Mesendoderm (in vitro differentiated cells): ENCODE measurements around the gene ZBTB33.
A peak's percentile ranks its signal among the peaks of the same experiment; 100 is the strongest.

Experiments
- DNase-seq: peaks from one replicate; pipeline ENCODE4 v3.0.0; 2013
- H2AK5ac ChIP-seq: 2 replicates; pipeline ENCODE4 v1.6.1; 2013; ENCODE audit warnings: low read length, inconsistent platforms
- H2BK120ac ChIP-seq: 2 replicates; pipeline ENCODE4 v1.6.1; 2013; ENCODE audit warnings: low read depth, mild to moderate bottlenecking, low read length, moderate library complexity, mixed read lengths
- H2BK15ac ChIP-seq: replicated peaks from 2 replicates; pipeline ENCODE4 v1.6.1; 2013; ENCODE audit warnings: low read depth, mild to moderate bottlenecking, moderate library complexity
- H2BK5ac ChIP-seq: 2 replicates; pipeline ENCODE4 v1.6.1; 2013; ENCODE audit warnings: low read length, inconsistent platforms
- H3K18ac ChIP-seq: 2 replicates; pipeline ENCODE4 v1.6.1; 2013; ENCODE audit warnings: mild to moderate bottlenecking, low read length, mixed read lengths
- H3K23ac ChIP-seq: one replicate; pipeline ENCODE4 v1.6.1; 2013; ENCODE audit warnings: low read length
- H3K27ac ChIP-seq: 2 replicates; pipeline ENCODE4 v1.5.1; 2013; ENCODE audit warnings: low read depth, mild to moderate bottlenecking, inconsistent platforms, low read length, moderate library complexity
- H3K27me3 ChIP-seq: 2 replicates; pipeline ENCODE4 v1.6.1; 2013; ENCODE audit warnings: low read length, control low read depth, mild to moderate bottlenecking, inconsistent platforms; ENCODE audit not compliant: insufficient read depth, poor library complexity
- H3K36me3 ChIP-seq: 2 replicates; pipeline ENCODE4 v1.6.1; 2013; ENCODE audit warnings: low read length, inconsistent platforms; ENCODE audit not compliant: control insufficient read depth, insufficient read depth
- H3K4ac ChIP-seq: one replicate; pipeline ENCODE4 v1.6.1; 2013; ENCODE audit warnings: low read depth, mild to moderate bottlenecking, low read length, moderate library complexity
- H3K4me1 ChIP-seq: 2 replicates; pipeline ENCODE4 v1.6.1; 2013; ENCODE audit warnings: low read depth, low read length, inconsistent platforms; ENCODE audit not compliant: control insufficient read depth
- H3K4me2 ChIP-seq: 2 replicates; pipeline ENCODE4 v1.6.1; 2013; ENCODE audit warnings: low read length
- H3K4me3 ChIP-seq: 2 replicates; pipeline ENCODE4 v1.5.1; 2013; ENCODE audit warnings: mild to moderate bottlenecking, low read length
- H3K56ac ChIP-seq: one replicate; pipeline ENCODE4 v1.6.1; 2013; ENCODE audit warnings: low read length
- H3K79me1 ChIP-seq: 2 replicates; pipeline ENCODE4 v1.6.1; 2013; ENCODE audit warnings: low read length, inconsistent platforms
- H3K79me2 ChIP-seq: 2 replicates; pipeline ENCODE4 v1.6.1; 2013; ENCODE audit warnings: mild to moderate bottlenecking, low read length; ENCODE audit not compliant: control insufficient read depth, insufficient read depth
- H3K9ac ChIP-seq: 2 replicates; pipeline ENCODE4 v1.6.1; 2013; ENCODE audit warnings: low read length, inconsistent platforms
- H4K5ac ChIP-seq: one replicate; pipeline ENCODE4 v1.6.1; 2013; ENCODE audit warnings: low read length
- H4K8ac ChIP-seq: one replicate; pipeline ENCODE4 v1.6.1; 2013; ENCODE audit warnings: low read depth, mild to moderate bottlenecking, control low read depth, low read length, moderate library complexity
- WGBS: extraction: QIAGEN DNeasy Blood & Tissue Kit; methylation state at CpG from one replicate; pipeline ENCODE4 v1.1.7; 2013; ENCODE audit warnings: low lambda C conversion rate, missing lambda C conversion rate; ENCODE audit not compliant: insufficient coverage; ENCODE audit errors: extremely low coverage; 5-methylcytosine and 5-hydroxymethylcytosine counted together

Gene ZBTB33

DNA sequence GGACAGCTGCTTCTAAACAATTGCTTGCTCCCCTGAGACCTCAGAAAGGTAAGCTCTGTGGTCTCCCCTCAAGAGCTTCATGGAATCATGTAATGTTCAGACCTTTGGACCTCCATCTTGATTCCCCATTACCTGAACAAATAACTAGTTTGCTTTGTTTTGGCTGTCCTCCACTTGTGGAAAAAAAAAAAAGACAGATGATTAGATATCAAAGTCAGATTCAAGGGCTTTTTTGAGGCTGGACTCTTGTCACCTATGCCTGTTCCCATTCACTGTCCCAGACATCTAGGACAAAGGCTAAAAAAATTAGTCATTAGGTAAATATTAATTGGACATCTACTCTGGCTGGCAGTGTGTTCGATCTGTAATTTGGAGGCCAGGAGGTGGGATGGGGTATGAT, 47.3 kb downstream of the ZBTB33 start:
- Histone ChIP-seq H4K5ac (no peak overlapping the region), H3K27me3 (no peaks in the 10 kb centered on the region), H3K9ac (no peak overlapping the region), H3K4me3 (no peak overlapping the region), H3K79me2 (no peaks in the 10 kb centered on the region), H3K18ac (no peak overlapping the region), H3K4me1 (no peaks in the 10 kb centered on the region), H3K79me1 (no peaks in the 10 kb centered on the region), H4K8ac (no peak overlapping the region), H2AK5ac (no peak overlapping the region), H3K4ac (no peak overlapping the region), H3K36me3 (no peaks in the 10 kb centered on the region), H2BK120ac (no peak overlapping the region), H3K4me2 (no peak overlapping the region), H2BK5ac (no peak overlapping the region), H2BK15ac (no peak overlapping the region), H3K27ac (no peak overlapping the region), H3K23ac (no peak overlapping the region), H3K56ac (no peak overlapping the region)
- DNase-seq, result no peak
- no CpG with 5 or more reads among the region's 1 CpG for WGBS

DNA sequence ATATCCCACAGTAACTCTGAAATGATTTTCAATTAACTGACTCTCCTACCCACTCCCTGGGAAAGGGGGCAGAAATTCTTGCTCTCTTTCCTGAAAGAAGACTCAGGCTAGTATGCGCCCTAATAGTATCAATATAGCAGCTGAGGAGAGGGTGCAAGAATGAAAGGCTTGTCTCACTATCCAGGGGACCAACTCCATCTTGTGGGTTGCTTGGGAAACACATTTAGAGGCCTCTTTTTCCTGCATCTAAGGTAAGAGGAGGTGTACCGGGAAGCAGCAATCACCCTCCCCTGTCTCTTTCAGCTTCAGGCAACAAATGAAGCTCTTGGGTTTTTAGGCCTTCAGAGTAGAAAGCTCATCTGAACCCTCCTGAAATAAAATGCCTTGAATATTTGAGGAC, 49.3 kb downstream of the ZBTB33 start:
- Histone ChIP-seq H3K56ac (no peak overlapping the region), H2BK120ac (no peak overlapping the region), H3K79me1 (no peaks in the 10 kb centered on the region), H3K4me3 (no peak overlapping the region), H4K8ac (no peak overlapping the region), H3K36me3 (no peaks in the 10 kb centered on the region), H2BK15ac (no peak overlapping the region), H4K5ac (no peak overlapping the region), H2BK5ac (no peak overlapping the region), H3K4me2 (no peak overlapping the region), H3K4me1 (no peaks in the 10 kb centered on the region), H3K4ac (no peak overlapping the region), H3K23ac (no peak overlapping the region), H3K27ac (no peak overlapping the region), H3K79me2 (no peaks in the 10 kb centered on the region), H3K18ac (no peak overlapping the region), H2AK5ac (no peak overlapping the region), H3K27me3 (no peaks in the 10 kb centered on the region), H3K9ac (no peak overlapping the region)
- peak; percentile 71 for DNase-seq
- no CpG with 5 or more reads among the region's 2 CpGs for WGBS

DNA sequence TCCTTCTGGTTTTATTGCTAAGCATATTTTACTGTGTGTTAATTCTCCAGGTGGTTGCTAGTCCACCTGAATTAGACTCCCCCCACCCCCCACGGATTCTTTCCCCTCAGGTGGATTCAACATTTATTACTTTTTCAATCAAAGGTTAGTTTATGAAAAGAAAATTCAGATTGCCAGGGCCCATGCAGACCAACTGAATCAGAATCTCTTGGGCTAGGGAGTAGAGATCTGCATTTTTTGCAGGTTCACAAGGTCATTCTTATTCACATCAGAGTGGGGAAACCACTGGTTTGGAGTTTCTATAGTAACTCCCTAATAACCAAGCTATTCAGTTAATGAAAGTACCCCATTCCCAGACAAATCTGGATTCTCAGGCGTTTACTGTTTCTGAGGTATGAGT, 50.9 kb downstream of the ZBTB33 start:
- Histone ChIP-seq H3K56ac (no peak overlapping the region), H3K27me3 (no peaks in the 10 kb centered on the region), H3K4me3 (no peak overlapping the region), H2AK5ac (no peak overlapping the region), H3K9ac (no peak overlapping the region), H2BK15ac (no peak overlapping the region), H3K23ac (no peak overlapping the region), H3K27ac (no peak overlapping the region), H2BK5ac (no peak overlapping the region), H3K36me3 (no peaks in the 10 kb centered on the region), H3K4me1 (no peaks in the 10 kb centered on the region), H3K18ac (no peak overlapping the region), H4K8ac (no peak overlapping the region), H2BK120ac (no peak overlapping the region), H3K79me2 (no peaks in the 10 kb centered on the region), H3K4me2 (no peak overlapping the region), H3K79me1 (no peaks in the 10 kb centered on the region), H3K4ac (no peak overlapping the region), H4K5ac (no peak overlapping the region)
- DNase-seq, result no peak
- WGBS, result no CpG with 5 or more reads among the region's 2 CpGs

DNA sequence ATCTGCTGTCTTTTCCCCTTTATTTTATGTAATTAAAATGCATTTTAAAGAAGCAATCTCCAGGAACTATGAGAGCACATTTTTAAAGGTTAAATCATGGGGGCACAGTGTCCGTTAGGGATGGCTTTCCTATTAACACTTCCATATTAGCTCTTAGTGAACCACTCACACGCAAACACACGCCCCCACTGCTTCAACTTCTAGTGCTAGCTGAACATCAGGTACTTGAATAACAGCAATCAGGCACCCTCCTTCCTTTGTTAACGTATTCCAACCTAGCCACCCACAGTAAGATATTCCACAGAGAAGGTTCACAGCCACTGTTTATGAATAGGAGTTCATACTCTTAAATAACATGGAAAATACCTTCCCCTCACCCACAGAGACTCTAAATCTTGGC, 51.3 kb downstream of the ZBTB33 start:
- H3K4ac ChIP-seq, result no peak overlapping the region
- H3K4me2 ChIP-seq, result no peak overlapping the region
- no peak overlapping the region for H2BK120ac ChIP-seq
- H3K79me2 ChIP-seq, result no peaks in the 10 kb centered on the region
- H3K9ac ChIP-seq, result no peak overlapping the region
- H3K56ac ChIP-seq, result peak overlapping the region; percentile 56
- no peak overlapping the region for H2BK5ac ChIP-seq
- H3K27me3 ChIP-seq, result no peaks in the 10 kb centered on the region
- DNase-seq, result no peak
- no peaks in the 10 kb centered on the region for H3K36me3 ChIP-seq
- no peak overlapping the region for H3K18ac ChIP-seq
- H3K27ac ChIP-seq, result no peak overlapping the region
- H3K4me3 ChIP-seq, result no peak overlapping the region
- no peak overlapping the region for H2AK5ac ChIP-seq
- no peaks in the 10 kb centered on the region for H3K4me1 ChIP-seq
- no CpG with 5 or more reads among the region's 4 CpGs for WGBS
- H2BK15ac ChIP-seq, result no peak overlapping the region
- H4K5ac ChIP-seq, result no peak overlapping the region
- no peaks in the 10 kb centered on the region for H3K79me1 ChIP-seq
- no peak overlapping the region for H4K8ac ChIP-seq
- H3K23ac ChIP-seq, result no peak overlapping the region

DNA sequence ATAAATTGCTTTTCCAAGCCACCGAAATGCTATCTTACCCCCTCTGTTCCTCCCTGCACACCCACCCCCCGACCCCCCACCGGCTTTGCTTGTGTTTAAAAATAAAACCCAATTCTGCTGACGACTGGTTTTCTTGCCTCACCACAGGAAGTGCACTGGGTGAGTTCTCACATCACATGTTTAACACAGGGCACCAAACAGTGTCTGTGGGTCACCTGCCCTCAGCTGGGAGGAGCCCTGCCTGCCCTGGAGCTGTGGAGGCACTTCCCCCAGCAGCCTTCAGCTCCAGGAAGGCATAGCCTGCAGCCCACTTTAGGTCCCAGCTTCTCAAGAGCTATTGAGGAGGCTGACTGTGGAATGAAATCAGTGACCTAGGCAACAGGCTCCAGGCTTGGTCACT, 51.8 kb downstream of the ZBTB33 start:
- H3K36me3 ChIP-seq, result no peaks in the 10 kb centered on the region
- DNase-seq, result peak; percentile 68
- no peak overlapping the region for H2BK15ac ChIP-seq
- no peak overlapping the region for H3K18ac ChIP-seq
- no peak overlapping the region for H3K9ac ChIP-seq
- no peak overlapping the region for H3K4me2 ChIP-seq
- H2BK120ac ChIP-seq, result no peak overlapping the region
- no peak overlapping the region for H3K4me3 ChIP-seq
- no peak overlapping the region for H2BK5ac ChIP-seq
- H3K79me1 ChIP-seq, result no peaks in the 10 kb centered on the region
- H3K27me3 ChIP-seq, result no peaks in the 10 kb centered on the region
- no peaks in the 10 kb centered on the region for H3K79me2 ChIP-seq
- no peak overlapping the region for H3K4ac ChIP-seq
- no peak overlapping the region for H4K5ac ChIP-seq
- H2AK5ac ChIP-seq, result no peak overlapping the region
- no peak overlapping the region for H3K27ac ChIP-seq
- WGBS, result no CpG with 5 or more reads among the region's 4 CpGs
- H3K4me1 ChIP-seq, result no peaks in the 10 kb centered on the region
- H4K8ac ChIP-seq, result no peak overlapping the region
- no peak overlapping the region for H3K56ac ChIP-seq
- H3K23ac ChIP-seq, result no peak overlapping the region

DNA sequence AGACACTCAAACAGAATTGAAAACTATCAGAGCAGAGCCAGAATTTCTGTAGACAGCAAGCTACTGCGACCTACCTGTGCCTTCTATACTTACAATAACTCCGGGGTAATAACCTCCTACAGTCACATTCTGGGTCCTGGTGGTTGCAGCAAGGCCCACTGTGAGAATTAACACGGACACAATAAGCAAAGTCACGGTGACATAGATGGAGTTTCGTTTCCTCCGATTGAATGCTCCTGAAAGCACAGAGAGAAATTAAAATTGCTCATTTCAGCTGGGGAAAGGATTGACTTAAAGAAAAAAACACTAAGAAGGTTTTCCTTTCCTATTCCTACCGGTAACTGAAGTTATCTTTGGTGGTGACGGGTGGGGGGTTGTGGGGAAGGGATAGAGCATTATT, 53.6 kb downstream of the ZBTB33 start:
- H3K4me2 ChIP-seq, result no peak overlapping the region
- no peaks in the 10 kb centered on the region for H3K79me2 ChIP-seq
- H4K5ac ChIP-seq, result no peak overlapping the region
- no peak overlapping the region for H3K4me3 ChIP-seq
- no peak overlapping the region for H2BK120ac ChIP-seq
- no peak overlapping the region for H2BK5ac ChIP-seq
- H4K8ac ChIP-seq, result no peak overlapping the region
- no CpG with 5 or more reads among the region's 8 CpGs for WGBS
- H3K18ac ChIP-seq, result no peak overlapping the region
- no peak overlapping the region for H3K27ac ChIP-seq
- H3K36me3 ChIP-seq, result no peaks in the 10 kb centered on the region
- H3K56ac ChIP-seq, result peak overlapping the region; percentile 10
- no peaks in the 10 kb centered on the region for H3K79me1 ChIP-seq
- H3K23ac ChIP-seq, result no peak overlapping the region
- H2BK15ac ChIP-seq, result no peak overlapping the region
- no peak overlapping the region for H3K4ac ChIP-seq
- no peaks in the 10 kb centered on the region for H3K27me3 ChIP-seq
- no peaks in the 10 kb centered on the region for H3K4me1 ChIP-seq
- no peak for DNase-seq
- no peak overlapping the region for H2AK5ac ChIP-seq
- H3K9ac ChIP-seq, result no peak overlapping the region
